Smooth muscle cell of trachea (primary cell): ENCODE data around the gene RNF121. TPM values are rescaled to one million over a fixed set of nuclear protein-coding genes. Genes with fewer than 3 reads are reported as not detected.

Experiments used
- total RNA-seq: library from RNA; depleted of rRNA; stranded (reverse); fragments of >200 nt; gene quantifications from 2 replicates; pipeline ENCODE4 v1.2.1, GENCODE V29; 2014

The RNF121 gene
- 38.7 and 42.0 TPM in 2 replicates for total RNA-seq

DNA sequence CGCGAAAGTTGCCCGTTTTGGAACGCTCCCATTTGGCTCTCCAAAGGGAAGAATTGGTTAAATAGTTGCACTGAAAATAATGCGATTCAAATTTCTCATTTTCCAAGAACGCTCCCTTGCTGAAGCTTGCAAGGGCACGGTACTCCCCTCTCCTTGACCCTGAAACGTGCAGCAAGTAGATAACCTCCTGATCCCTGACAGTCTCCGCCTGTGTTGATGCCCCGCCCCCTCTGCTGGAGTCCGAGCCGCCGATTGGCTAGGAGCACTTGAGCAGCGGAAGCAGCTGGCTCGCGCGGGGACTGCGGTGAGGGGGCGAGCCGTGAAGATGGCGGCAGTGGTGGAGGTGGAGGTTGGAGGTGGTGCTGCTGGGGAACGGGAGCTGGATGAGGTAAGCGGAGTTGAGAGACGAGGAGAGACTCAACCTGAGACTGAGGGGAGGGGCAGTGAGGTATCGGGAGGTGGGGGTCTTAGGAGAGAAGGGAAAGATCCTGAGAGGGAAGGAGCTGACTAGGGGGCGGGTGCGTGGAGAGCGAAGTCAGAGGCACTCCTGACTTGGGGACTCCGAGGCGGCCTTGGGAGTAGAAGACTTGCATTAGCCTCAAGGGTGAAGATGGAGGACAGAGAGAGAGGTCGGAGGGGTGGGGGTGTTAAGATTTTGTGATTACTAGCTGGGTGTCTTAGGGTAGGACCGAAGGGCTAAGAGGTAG lies at the start of gene RNF121:
RNF121 (plus strand) TSS at position 310 of the 707 bp plus-strand sequence; CDS start at position 326, 16 bp downstream.

GRCh38 chr11:71927820-71928736 lies 768 bp upstream of the RNF121 start, which contains the start of gene XNDC1N:
Gene XNDC1N (minus strand): TSS chr11:71928594. CDS start chr11:71923353, 5,241 bp downstream.

DNA sequence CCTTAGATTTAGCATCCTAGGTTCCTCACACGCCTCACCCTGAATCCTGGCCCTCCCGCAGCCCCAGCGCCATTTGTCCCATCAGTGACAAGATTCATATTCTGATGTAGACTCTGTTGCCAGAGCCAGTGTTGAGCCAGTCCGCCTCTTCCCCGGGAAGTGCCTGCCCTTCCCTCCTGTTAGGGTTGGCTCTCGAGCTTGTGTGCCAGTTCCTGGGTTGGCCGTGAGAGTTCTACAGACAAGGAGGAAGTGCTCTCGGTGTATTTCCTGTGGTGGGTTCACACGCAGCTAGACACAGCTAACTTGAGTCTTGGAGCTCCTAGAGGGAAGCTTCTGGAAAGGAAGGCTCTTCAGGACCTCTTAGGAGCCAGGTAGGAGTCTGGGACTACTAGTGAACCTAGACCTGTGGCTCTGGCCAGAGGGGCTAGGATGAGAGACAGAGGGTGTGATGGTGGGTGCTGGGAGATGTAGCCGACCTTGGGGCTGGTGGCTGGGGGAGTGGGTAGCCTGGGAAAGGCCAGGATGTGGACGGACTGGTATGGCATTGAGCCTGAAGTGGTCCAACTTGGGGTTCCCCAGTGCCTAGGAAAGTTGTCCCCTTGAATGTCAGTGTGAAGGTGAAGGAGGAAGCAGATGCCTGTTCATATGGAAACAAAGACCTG lies 69.9 kb downstream of the RNF121 start, which contains the start of gene IL18BP:
IL18BP (plus strand) TSS at position 261 of the 662 bp plus-strand sequence. CDS start 1,076 bp downstream, outside the sequence.

Other genes with a start within 250 kb of the RNF121 start
- not detected in 2 replicates for gene DEFB108B, start 95.8 kb upstream of the RNF121 start, total RNA-seq
- gene DEFB131B, start 50.6 kb upstream of the RNF121 start, total RNA-seq: not detected in 2 replicates
- 6.1 and 13.7 TPM in 2 replicates for gene XNDC1N, start 452 bp upstream of the RNF121 start, total RNA-seq
- gene IL18BP, start 69.9 kb downstream of the RNF121 start, total RNA-seq: 2.8 and 3.8 TPM in 2 replicates
- gene NUMA1, start 151.5 kb downstream of the RNF121 start, total RNA-seq: 184 and 259 TPM in 2 replicates
- 6.4 and 8.1 TPM in 2 replicates for gene LRRC51, start 151.8 kb downstream of the RNF121 start, total RNA-seq
- gene LAMTOR1, start 174.3 kb downstream of the RNF121 start, total RNA-seq: 97.3 and 114 TPM in 2 replicates
- 0.17 TPM in 1 of 2 replicates, not detected in the other for gene TOMT, start 176.9 kb downstream of the RNF121 start, total RNA-seq
- 19.2 and 33.0 TPM in 2 replicates for gene ANAPC15, start 183.6 kb downstream of the RNF121 start, total RNA-seq
- 1.3 and 1.8 TPM in 2 replicates for gene FOLR3, start 206.7 kb downstream of the RNF121 start, total RNA-seq